Measurements from ENCODE around the gene IMMP2L. TPM values are rescaled to one million over a fixed set of nuclear protein-coding genes. Genes with fewer than 3 reads are reported as not detected.

Gene IMMP2L
- total RNA-seq, 4 donors from 2014 or later: 8.3 to 19.2 (median 17.8) TPM

DNA sequence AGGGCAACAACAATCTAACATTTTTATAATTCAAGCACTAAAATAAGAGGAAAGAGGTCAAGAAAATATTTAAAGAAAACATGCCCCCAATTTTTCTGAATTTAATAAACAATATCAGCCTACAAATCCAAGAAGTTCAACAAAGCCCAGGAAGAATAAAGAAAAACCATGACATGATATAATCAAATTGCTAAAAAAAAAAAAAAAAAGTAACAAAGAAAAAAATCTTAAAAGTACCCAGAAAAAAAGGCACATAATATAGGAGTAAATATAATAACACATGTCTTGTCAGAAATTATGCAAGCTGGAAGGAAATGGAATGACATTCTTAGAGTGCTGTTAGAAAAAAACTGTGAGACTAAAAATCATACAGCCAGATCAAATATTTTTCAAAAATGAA lies 151.4 kb downstream of the IMMP2L start:
- Histone ChIP-seq H3K9me3 (no peaks in the 10 kb centered on the region), H3K4me1 (no peaks in the 10 kb centered on the region), H3K4me3 (no peak overlapping the region), H3K27ac (no peak overlapping the region), H3K36me3 (no peaks in the 10 kb centered on the region), H3K27me3 (no peaks in the 10 kb centered on the region)
- no peak for DNase-seq
- TF ChIP-seq POLR2A (IDR thresholded peaks at IDR 0.05): no peak
- no peak for ATAC-seq
- intact Hi-C loops (cut with DNase I; ENCODE audit: low total_unique reads): no loop called here
- in situ Hi-C loops (cut with MboI; ENCODE audit: low sequenced_read_pairs in 4 of 4): no loop called here

DNA sequence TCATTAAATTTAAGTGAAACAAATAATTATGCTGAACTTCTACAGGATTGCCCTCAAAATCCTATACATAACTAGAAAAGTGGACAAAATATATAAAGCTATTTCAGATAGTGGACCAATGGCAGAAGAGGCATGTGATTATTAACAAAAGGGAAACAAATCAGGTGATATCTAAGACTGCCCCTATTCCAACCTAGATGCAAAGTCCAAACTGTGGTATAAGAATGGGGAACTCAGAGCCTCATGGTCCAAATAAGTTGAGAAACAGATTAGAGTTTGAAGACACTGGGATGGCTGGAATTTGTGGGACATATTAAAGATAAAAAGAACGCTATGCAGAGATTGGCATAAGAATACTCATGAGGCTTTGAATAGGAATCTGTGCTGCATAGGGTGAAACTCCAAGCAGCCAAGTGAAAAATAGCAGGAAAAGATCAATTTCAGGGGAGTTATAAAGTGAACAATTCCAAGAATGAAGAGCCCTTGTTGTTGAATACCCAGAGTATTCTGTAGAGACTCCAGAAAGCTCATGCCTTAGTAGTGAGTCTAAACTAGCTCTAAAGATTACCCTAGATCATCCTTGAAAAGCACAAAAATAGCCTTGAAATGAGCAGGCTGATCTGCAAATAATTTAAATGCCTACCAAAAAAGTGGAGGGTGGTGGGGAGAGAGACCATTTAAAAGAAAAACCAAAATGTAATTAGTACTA lies 152.4 kb downstream of the IMMP2L start:
- no peaks in the 10 kb centered on the region for H3K36me3 ChIP-seq
- H3K9me3 ChIP-seq: no peaks in the 10 kb centered on the region
- H3K27ac ChIP-seq: no peak overlapping the region
- in situ Hi-C loops (cut with MboI; ENCODE audit: low sequenced_read_pairs in 4 of 4) (no loop called here), intact Hi-C loops (cut with DNase I; ENCODE audit: low total_unique reads) (no loop called here)
- no peak overlapping the region for H3K4me3 ChIP-seq
- DNase-seq (no peak), ATAC-seq (no peak)
- TF ChIP-seq POLR2A (IDR thresholded peaks at IDR 0.05): no peak
- TF ChIP-seq, protein P1, sequence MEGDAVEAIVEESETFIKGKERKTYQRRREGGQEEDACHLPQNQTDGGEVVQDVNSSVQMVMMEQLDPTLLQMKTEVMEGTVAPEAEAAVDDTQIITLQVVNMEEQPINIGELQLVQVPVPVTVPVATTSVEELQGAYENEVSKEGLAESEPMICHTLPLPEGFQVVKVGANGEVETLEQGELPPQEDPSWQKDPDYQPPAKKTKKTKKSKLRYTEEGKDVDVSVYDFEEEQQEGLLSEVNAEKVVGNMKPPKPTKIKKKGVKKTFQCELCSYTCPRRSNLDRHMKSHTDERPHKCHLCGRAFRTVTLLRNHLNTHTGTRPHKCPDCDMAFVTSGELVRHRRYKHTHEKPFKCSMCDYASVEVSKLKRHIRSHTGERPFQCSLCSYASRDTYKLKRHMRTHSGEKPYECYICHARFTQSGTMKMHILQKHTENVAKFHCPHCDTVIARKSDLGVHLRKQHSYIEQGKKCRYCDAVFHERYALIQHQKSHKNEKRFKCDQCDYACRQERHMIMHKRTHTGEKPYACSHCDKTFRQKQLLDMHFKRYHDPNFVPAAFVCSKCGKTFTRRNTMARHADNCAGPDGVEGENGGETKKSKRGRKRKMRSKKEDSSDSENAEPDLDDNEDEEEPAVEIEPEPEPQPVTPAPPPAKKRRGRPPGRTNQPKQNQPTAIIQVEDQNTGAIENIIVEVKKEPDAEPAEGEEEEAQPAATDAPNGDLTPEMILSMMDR (IDR thresholded peaks at IDR 0.05 in 4 of 5, conservative IDR thresholded peaks at IDR 0.05 in 1 of 5): no peak
- no peaks in the 10 kb centered on the region for H3K27me3 ChIP-seq
- H3K4me1 ChIP-seq: no peaks in the 10 kb centered on the region

DNA sequence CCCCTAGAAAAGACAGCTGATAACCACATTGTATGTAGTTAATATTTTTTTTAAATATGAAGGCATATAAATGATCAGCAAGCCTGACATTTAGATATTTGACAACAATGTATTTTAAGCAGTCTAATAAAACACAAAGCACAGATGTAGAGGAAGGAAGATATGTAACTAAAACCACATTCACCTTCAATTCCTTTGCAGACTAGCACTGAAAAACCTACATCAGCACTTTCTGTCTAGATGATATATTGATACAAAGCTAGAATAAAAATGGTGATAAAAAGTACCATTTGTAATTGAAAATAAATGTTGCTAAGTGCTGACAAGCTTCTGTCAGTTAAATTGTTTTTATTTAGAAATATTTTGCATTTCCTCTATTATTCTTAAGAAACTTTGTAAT lies 153.6 kb downstream of the IMMP2L start:
- H3K9me3 ChIP-seq: no peaks in the 10 kb centered on the region
- ATAC-seq (no peak), DNase-seq (no peak)
- H3K4me1 ChIP-seq: no peaks in the 10 kb centered on the region
- H3K36me3 ChIP-seq: no peaks in the 10 kb centered on the region
- TF ChIP-seq, protein P1 (IDR thresholded peaks at IDR 0.05 in 4 of 5, conservative IDR thresholded peaks at IDR 0.05 in 1 of 5): no peak
- no peak for TF ChIP-seq POLR2A (IDR thresholded peaks at IDR 0.05)
- no peaks in the 10 kb centered on the region for H3K27me3 ChIP-seq
- intact Hi-C loops (cut with DNase I; ENCODE audit: low total_unique reads) (no loop called here), in situ Hi-C loops (cut with MboI; ENCODE audit: low sequenced_read_pairs in 4 of 4) (no loop called here)
- H3K27ac ChIP-seq: no peak overlapping the region
- H3K4me3 ChIP-seq: no peak overlapping the region

DNA sequence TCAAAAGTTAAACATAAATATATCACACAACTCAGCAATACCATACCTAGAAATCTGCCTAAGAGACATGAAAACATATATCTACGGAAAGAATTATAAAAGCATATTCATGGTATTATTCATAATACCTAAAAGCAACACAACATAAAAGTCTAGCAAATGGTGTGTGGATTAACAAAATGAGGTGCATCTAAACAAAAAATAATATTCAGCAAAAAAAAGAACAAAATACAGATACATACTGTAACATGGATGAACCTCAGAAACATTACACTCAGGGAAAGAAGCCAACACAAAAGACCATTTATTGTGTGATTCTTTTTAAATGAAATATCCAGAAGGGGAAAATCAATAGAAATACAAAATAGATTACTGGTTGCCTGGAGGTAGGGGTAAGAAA lies 155.0 kb downstream of the IMMP2L start:
- intact Hi-C loops (cut with DNase I; ENCODE audit: low total_unique reads): no loop called here
- no peak for DNase-seq
- no peak for ATAC-seq
- H3K9me3 ChIP-seq: no peaks in the 10 kb centered on the region
- no peaks in the 10 kb centered on the region for H3K36me3 ChIP-seq
- no peak overlapping the region for H3K27ac ChIP-seq
- H3K4me1 ChIP-seq: no peaks in the 10 kb centered on the region
- in situ Hi-C loops (cut with MboI; ENCODE audit: low sequenced_read_pairs in 4 of 4): no loop called here
- H3K4me3 ChIP-seq: no peak overlapping the region
- H3K27me3 ChIP-seq: no peaks in the 10 kb centered on the region
- TF ChIP-seq POLR2A (IDR thresholded peaks at IDR 0.05): no peak
- TF ChIP-seq, protein P1 (IDR thresholded peaks at IDR 0.05 in 4 of 5, conservative IDR thresholded peaks at IDR 0.05 in 1 of 5): no peak

DNA sequence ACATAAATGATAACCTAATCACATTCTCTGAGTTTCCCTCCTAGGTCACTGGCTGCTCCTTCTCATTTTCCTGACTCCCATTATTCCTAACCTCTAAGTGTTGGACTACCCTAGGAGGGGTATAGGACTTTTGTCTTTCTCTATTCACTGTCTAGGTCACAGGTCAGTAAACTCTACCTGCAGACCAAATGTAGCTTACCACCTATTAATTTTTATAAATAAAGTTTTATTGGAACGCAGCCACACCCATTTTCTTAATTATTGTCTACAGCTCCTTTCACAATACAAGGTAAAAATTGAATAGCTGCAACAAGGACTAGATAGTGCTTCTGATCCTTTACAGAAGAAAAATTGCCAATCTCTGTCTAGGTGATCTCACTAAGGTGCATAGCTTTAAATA lies 156.7 kb downstream of the IMMP2L start:
- intact Hi-C loops (cut with DNase I; ENCODE audit: low total_unique reads) (no loop called here), in situ Hi-C loops (cut with MboI; ENCODE audit: low sequenced_read_pairs in 4 of 4) (no loop called here)
- Histone ChIP-seq H3K27me3 (no peaks in the 10 kb centered on the region), H3K9me3 (no peaks in the 10 kb centered on the region), H3K4me3 (no peak overlapping the region), H3K27ac (no peak overlapping the region), H3K36me3 (no peaks in the 10 kb centered on the region), H3K4me1 (no peaks in the 10 kb centered on the region)
- DNase-seq (no peak), ATAC-seq (no peak)
- TF ChIP-seq POLR2A (IDR thresholded peaks at IDR 0.05): no peak
- TF ChIP-seq, protein P1 (IDR thresholded peaks at IDR 0.05 in 4 of 5, conservative IDR thresholded peaks at IDR 0.05 in 1 of 5): no peak

Data from gastrocnemius medialis (tissue), 4 donors.